PC-3 (cell line): ENCODE results near the gene ISLR2.

Experiments
- EZH2 ChIP-seq: fragments of 300-600 bp; sonication (generic); IDR thresholded peaks from one replicate; pipeline ENCODE4 v1.6.1; 2017; ENCODE audit warnings: antibody characterized with exemption, mild to moderate bottlenecking, low read length; ENCODE audit not compliant: unreplicated experiment
- EZH2phosphoT487 ChIP-seq: fragments of 300-600 bp; sonication (generic); IDR thresholded peaks from 2 replicates; pipeline ENCODE4 v1.6.1; 2018; ENCODE audit warnings: mild to moderate bottlenecking, antibody characterized with exemption, low read length, borderline replicate concordance
- TF ChIP-seq, protein P1 (sequence below): fragments of 300-600 bp; sonication (generic); conservative IDR thresholded peaks from 2 replicates; pipeline ENCODE4 v1.5.1; 2017; ENCODE audit warnings: antibody characterized with exemption, low read depth, mild to moderate bottlenecking, low read length

DNA sequence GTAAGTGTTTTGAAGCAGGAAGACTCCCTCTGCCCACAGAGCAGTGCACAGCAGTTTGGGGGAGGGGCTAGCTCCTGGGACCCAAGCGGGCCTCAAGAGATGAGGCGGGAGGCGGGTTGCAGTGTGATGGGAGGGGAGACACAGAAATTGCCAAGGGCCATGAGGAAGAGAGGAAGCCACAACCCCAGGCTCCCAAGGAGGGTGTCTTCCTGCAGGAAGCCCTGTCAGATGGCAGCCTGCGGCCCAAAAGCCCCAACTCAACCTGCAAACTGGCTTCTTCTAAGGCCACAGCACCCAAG is 7.3 kb upstream of the ISLR2 start:
- TF ChIP-seq, protein P1, sequence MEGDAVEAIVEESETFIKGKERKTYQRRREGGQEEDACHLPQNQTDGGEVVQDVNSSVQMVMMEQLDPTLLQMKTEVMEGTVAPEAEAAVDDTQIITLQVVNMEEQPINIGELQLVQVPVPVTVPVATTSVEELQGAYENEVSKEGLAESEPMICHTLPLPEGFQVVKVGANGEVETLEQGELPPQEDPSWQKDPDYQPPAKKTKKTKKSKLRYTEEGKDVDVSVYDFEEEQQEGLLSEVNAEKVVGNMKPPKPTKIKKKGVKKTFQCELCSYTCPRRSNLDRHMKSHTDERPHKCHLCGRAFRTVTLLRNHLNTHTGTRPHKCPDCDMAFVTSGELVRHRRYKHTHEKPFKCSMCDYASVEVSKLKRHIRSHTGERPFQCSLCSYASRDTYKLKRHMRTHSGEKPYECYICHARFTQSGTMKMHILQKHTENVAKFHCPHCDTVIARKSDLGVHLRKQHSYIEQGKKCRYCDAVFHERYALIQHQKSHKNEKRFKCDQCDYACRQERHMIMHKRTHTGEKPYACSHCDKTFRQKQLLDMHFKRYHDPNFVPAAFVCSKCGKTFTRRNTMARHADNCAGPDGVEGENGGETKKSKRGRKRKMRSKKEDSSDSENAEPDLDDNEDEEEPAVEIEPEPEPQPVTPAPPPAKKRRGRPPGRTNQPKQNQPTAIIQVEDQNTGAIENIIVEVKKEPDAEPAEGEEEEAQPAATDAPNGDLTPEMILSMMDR: no peak
- TF ChIP-seq EZH2phosphoT487 (no peak), EZH2 (no peak)
